Measurements from ENCODE around the gene TRPM3.
"Not testable (repeated sequence)": the region's sequence is repeated elsewhere in the genome, so short reads cannot be mapped to it uniquely, and the experiment has no call there.

TRPM3 gene

DNA sequence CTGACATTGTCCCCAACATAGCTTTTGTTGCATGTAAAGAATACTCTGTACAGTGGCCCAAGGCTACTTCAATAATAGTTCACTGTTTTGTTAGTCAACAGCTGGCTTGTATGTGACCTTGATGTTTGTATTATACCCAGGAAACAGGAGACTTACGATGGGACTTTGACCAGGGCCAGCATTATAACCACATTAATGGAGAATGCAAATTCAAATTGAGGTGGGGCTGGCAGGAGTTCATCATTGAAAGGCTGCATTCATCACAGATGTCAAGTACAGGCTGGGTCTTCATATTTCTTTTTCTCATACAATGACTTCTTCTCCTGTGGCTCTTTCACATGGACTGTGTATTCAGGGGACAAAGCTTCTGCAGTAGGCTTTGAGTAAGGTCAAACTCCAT, 414.6 kb downstream of the TRPM3 start:
- not testable (repeated sequence) for DNase-seq

DNA sequence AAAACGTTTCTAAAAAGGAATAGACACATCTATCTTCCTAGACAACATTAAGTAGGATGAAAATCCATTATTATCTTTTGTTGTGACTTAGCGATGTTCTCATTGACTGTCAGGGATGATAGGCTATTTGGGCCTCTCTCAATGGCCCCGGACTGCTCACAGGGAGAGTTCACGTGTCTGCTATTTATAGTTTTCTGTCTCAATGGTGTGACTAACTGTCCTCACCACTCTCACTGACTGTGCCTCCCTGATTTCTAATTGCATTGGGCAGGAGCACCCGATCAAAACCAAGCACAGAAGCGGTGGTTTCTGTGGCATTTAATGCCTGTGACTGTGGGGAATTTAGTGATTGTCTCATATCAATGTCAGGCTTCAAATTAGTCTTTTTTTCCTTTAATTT, 420.3 kb downstream of the TRPM3 start:
- no peak for DNase-seq

DNA sequence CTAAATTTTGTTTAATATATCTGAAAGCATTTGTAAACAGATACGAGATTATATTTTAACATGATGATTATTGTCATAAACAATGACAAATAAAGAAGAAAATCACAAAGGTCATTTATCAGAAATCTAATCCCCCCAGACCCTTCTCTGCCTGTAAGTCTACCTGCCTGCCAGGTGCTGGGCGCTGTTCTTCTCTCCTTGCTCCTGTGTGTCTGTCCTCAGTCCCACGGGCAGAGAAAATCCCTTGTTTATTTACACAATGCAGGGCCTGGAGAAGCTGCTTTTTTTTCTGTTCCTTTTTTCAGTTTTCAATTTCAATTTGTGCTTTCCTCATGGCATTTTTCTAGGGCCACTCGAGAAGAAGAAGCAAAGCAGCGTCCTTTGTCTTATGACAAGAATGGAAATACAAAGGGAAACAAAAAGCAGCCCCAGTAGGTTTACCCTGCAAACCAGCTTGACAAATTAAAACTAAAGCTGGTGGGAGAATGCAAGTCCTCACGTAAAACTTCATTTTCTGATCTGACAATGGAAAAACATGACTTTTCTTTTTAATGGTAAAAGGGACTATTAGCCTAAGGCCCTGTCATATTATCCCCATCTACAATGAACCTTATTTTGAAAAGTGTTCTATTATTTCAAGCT, 424.6 kb downstream of the TRPM3 start:
- DNase-seq, result no peak

DNA sequence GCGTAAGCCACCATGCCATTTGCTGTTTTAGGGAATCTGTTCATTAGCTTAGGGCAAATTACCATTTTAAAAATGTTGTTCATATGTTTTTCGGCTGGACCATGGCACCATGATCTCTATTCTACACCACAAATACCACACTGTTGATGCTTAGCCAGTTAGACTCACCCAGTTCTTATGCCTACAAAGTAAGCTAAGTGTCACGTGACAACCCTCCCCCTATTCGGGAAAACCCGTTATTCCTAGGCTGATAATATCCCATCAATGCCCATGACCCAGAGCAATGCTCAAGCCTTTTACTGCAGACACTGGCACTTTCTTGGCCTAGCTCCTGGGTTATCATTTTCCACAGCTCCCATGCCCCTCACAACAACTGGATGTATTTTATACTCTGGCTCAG, 426.7 kb downstream of the TRPM3 start:
- no peak for DNase-seq

GRCh38 chr9:70693186-70693585, 428.2 kb downstream of the TRPM3 start:
- no peak for DNase-seq

GRCh38 chr9:70692431-70692830, 429.0 kb downstream of the TRPM3 start:
- no peak for DNase-seq

- DNase-seq, result no peak
These were observed 432.7 kb downstream of the TRPM3 start for GRCh38 chr9:70688704-70689103.

GRCh38 chr9:70683841-70684240, 437.6 kb downstream of the TRPM3 start:
- DNase-seq, result no peak

GRCh38 chr9:70682298-70682697, 439.1 kb downstream of the TRPM3 start:
- no peak for DNase-seq

GRCh38 chr9:70679845-70680244, 441.6 kb downstream of the TRPM3 start:
- DNase-seq, result no peak

DNA sequence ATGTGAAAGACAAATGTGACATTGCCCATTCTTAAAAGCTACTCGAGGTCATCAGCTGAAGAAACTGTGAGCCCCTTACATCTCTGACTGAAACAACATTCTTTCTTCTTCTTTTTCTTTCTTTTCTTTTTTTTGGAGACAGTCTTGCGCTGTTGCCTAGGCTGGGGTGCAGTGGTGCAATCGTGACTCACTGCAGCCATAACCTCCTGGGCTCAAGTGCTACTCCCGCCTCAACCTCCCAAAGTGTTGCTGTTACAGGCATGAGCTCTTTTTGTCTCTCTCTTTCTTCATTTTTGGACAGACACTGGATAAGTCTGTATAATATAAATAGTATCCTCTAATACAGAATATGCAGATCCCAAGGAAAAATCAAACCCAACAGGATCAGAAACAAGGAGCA, 443.3 kb downstream of the TRPM3 start:
- no peak for DNase-seq

DNA sequence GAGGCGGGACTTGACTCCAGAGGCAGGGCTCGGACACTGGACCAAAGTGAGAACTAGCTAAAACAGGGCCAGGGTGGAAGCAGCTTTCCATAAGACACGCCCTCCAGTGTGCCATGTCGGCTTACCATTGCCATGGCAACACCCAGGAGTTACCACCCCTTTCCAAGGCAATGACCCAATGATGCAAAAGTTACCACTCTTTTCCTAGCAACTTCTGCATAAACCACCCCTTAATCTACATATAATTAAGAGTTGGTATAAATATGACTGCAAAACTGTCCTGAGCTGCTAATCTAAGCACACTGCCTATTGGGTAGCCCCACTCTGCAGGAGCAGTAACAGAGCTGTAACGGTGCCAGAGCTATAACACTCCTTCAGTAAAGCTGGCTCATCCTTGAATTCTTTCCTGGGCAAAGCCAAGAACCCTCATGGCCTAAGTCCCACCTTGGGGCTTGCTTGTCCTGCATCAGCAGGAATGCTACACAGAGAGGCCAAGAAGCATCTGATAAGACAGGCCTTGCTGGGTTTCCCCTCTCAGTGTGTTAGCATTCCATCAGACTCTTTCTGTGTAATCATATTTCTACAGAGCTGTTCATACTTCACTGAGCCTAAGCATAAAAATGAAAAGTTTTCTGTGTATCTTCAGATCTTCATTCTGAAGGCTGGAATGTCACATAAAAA, 444.2 kb downstream of the TRPM3 start:
- DNase-seq, result no peak

DNA sequence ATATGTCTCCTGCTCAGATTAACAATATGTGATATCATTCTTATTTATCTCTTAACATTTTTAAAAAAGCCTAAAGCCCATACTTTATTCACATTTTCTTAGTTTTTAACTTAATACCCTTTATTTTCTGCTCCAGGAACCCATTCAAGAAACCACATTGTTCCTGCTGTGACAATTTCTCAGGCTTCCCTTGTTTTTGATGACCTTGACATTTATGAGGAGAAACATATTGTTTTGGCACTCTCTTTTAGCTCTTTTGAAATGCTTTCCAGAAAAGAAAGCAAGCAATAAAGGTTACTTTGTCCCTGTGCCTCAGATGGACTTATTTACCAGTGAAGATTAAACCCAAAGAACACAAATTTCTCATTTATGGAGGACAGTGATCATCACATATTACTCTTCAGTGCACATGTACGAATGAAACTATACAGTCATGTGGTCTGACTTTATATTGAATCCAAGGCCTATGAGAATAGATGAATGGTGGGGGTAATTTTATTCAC, 445.5 kb downstream of the TRPM3 start:
- DNase-seq, result no peak

DNA sequence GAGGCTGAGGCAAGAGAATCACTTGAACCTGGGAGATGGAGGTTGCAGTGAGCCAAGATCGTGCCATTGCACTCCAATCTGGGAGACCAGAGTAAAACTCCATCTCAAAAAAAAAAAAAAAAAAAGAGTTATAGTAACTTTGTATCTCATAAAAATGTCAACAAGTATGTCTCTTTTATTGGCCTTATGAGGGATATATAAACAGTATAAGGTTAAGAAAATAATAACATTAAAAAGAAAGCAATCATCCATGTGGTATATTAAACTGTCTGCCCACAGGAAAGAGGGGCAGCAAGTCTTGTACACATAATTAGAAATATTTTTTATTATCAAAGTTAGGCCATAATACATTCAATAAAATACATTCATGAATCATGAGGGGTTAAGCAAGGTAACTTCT, 447.6 kb downstream of the TRPM3 start:
- no peak for DNase-seq

DNA sequence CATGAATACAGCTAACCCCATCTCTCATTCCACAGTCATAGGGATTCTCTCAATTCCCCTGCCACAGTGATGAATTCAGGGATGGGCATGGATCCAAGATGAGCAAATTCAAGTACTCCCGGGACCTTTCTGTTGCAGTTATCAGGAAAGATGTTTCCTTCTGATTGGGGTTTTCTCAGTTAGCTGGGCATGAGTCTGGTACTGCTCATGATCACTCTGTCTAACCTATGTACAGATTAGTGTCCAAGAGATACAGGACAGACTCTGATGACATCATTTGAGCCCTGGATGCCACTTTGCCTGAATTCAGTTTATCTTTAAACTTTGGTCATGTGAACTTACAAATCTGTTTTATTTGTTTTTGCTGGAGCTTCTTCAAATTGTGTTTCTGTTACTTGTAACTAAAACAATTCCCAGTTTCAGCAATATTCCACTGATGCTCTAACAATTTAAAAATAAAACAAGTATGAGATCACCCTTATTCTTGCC, 449.2 kb downstream of the TRPM3 start:
- no peak for DNase-seq

DNA sequence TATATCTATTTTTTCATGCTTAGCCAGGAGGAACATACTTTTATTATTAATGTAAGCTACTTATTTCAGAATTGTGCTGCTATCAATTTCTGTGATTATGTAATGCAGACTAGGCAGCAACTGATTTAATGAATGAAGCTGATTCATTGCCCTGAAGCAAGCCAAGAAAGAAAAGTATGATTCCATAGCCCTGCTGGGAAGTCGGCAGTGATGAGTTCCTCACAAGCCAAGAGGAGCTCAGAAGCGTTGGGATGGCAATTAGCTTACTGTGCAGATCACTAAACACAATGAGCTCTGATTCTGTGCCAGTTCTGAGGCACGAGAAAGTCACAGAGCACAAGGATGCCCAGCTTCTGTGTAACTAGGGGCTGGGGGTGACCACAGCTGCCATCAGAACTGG, 452.7 kb downstream of the TRPM3 start:
- no peak for DNase-seq

- no peak for DNase-seq
These were observed 462.7 kb downstream of the TRPM3 start for GRCh38 chr9:70658765-70659164.

GRCh38 chr9:70656281-70656680, 465.1 kb downstream of the TRPM3 start:
- no peak for DNase-seq

DNA sequence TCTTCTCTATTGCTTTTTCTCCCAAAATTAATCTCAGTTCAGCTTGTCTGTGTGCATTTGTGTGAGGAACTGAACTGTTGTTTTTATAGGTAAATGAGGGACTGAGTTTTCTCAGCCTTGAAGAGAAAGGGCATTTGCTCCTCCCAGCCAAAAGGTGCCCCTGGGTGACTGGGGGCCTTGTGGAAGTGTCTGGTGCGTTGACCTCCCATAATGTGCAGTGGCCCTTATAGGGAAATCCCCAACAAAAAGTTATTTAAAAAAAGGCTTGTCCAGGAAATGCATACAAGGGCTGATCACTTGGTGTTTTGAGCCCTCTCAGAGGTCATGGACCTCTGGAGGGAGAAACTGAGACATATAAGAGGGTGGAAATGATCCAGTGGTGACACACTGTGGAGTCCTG, 467.3 kb downstream of the TRPM3 start:
- no peak for DNase-seq

DNA sequence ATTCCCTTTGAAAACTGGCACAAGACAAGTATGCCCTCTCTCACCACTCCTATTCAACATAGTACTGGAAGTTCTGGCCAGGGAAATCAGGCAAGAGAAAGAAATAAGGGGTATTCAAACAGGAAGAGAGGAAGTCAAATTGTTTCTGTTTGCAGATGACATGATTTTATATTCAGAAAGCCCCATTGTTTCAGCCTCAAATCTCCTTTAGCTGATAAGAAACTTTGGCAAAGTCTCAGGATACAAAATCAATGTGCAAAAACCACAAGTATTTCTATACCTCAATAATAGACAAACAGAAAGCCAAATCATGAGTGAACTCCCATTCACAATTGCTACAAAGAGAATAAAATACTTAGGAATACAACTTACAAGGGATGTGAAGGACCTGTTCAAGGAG, 476.8 kb downstream of the TRPM3 start:
- not testable (repeated sequence) for DNase-seq

- DNase-seq, result no peak
These were observed 479.1 kb downstream of the TRPM3 start for GRCh38 chr9:70642341-70642740.

DNA sequence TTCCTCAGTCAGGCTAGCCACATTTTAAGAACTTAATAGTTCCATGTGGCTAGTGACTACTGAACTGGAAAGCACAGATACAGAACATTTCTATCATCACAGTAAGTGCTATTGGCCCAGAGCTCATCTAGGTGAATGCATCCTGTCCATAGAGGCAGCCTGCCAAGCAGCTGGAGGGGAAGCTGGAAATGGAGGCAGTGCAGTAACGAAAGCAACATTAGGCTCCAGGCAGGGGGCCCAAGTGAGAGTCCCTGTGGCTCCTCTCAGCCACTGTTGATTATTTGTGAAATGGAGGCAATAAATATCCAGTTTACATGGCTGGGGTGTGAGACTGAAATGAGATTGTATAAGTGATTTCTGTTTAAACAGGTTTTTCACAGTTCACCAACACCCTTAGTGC, 479.8 kb downstream of the TRPM3 start:
- DNase-seq, result no peak

- DNase-seq, result no peak
These were observed 480.4 kb downstream of the TRPM3 start for GRCh38 chr9:70641031-70641430.

Measured in activated CD4-positive, alpha-beta T cell treated with anti-CD3 and anti-CD28 coated beads for 1 hour (primary cell).